ENCODE results near the gene BCAS3. TPM values are rescaled to one million over a fixed set of nuclear protein-coding genes. Genes with fewer than 3 reads are reported as not detected.

BCAS3 gene
- total RNA-seq, 2 experiments from 2014 or later: 6.8 to 7.1 TPM

DNA sequence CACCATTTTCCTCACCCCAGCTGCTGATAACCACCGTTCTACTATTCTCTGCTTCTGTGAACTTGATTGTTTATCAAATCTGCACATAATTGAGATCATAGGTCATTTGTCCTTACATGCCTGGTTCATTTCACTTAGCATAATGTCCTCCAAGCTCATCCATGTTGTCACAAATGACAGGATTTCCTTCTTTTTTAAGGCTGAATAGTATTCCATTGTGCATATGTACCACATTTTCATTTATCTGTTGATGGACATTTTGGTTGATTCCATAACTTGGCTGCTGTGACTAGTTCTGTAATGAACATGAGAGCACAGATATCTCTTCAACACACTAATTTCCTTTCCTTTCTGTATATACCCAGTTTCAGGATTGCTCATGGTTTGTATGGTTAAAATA lies 496.7 kb downstream of the BCAS3 start:
- no peaks in the 10 kb centered on the region for H3K9me3 Mint-ChIP-seq
- ChIA-PET POLR2A (no interaction called here), CTCF (no interaction called here)
- H3K4me1 Mint-ChIP-seq (ENCODE audit: low read depth): no peaks in the 10 kb centered on the region
- H3K36me3 Mint-ChIP-seq: peaks cover 8% of the 10 kb centered on the region
- intact Hi-C loops (cut with micrococcal nuclease): no loop called here
- no peak overlapping the region for H3K27ac Mint-ChIP-seq
- H3K4me3 Mint-ChIP-seq: no peak overlapping the region
- no peaks in the 10 kb centered on the region for H3K27me3 Mint-ChIP-seq
- DNase-seq: no peak

DNA sequence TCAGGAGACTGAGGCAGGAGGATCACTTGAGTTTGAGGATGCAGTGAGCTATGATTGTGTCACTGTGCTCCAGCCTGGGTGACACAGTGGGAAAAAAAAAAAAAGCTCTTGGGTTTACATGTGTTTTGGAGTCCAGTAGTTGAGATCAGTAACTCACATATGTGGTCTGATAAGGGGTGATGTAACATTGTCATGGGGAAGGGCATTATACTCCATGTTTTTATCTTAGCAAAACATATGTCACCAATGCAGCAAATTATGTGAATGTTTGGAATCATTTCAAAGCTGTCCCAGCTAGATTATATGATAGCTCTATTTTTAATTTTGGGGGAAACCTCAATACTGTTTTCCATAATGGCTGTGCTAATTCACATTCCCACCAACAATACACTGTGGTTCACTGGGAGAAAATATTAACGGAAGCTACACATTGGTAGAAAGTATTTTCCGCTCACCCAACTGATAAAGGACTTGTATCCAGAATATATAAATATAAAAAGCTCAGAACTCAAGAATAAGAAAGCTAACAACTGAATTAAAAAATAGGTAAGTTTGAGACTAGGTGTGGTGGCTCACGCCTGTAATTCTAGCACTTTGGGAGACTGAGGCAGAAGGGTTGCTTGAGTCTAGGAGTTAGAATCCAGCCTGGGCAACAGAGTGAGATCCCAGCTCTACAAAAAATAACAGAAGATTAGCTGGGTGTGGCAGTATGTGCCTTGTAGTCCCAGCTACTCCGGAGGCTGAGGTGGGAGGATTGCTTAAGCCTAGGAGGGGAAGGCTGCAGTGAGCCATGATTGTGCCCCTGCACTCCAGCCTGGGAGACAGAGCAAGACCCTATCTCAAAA lies 497.9 kb downstream of the BCAS3 start:
- Mint-ChIP-seq H3K36me3 (peaks cover 8% of the 10 kb centered on the region), H3K4me1 (ENCODE audit: low read depth) (no peaks in the 10 kb centered on the region), H3K27ac (no peak overlapping the region), H3K4me3 (no peak overlapping the region), H3K27me3 (no peaks in the 10 kb centered on the region), H3K9me3 (no peaks in the 10 kb centered on the region)
- no peak for DNase-seq
- ChIA-PET POLR2A (no interaction called here), CTCF (interaction anchor here (0.6 kb wide), 1 partner anchor 654 kb away, joined by 3 read pairs; no protein-coding TSS in a partner anchor)
- intact Hi-C loops (cut with micrococcal nuclease): no loop called here

DNA sequence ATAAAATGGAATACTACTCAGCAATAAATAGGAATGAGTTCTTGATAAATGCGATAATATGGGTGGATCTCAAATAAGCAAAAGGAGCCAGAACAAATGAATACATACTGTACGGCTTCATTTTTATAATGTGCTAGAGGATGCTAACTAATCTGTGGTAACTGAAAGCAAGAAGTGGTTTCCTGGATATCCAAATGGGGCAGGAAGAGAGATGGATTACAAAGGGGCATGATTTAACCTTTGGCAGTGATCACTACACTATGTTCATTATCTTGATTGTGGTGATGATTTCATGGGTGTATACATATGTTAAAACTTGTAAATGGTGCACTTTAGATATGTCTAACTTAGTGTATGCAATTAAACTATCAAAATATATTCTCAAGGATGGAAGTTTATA lies 499.7 kb downstream of the BCAS3 start:
- Mint-ChIP-seq H3K4me1 (ENCODE audit: low read depth) (no peaks in the 10 kb centered on the region), H3K4me3 (no peak overlapping the region), H3K36me3 (no peaks in the 10 kb centered on the region), H3K9me3 (no peaks in the 10 kb centered on the region), H3K27ac (no peak overlapping the region), H3K27me3 (no peaks in the 10 kb centered on the region)
- DNase-seq: no peak
- intact Hi-C loops (cut with micrococcal nuclease): no loop called here
- ChIA-PET POLR2A (no interaction called here), CTCF (no interaction called here)

DNA sequence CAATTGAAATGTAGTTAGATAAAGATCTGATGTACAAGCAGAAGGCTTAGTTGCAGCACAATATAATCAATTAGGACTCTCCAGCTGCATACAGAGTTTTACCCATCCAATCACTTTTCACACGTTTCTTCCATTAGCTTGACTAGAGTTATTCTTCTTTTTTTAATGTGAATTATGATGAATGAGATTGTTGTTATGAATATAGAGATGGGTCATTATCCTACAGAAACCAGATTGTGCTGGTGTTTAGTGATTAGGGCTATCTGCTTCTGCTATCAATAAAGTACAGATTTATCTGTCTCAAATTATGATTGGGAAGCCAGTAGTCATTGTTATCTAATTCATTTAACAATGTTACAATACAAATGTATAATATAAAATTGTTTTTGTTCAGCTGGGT lies 500.6 kb downstream of the BCAS3 start:
- Mint-ChIP-seq H3K9me3 (no peaks in the 10 kb centered on the region), H3K4me1 (ENCODE audit: low read depth) (no peaks in the 10 kb centered on the region), H3K27ac (no peak overlapping the region), H3K27me3 (no peaks in the 10 kb centered on the region), H3K4me3 (no peak overlapping the region), H3K36me3 (no peaks in the 10 kb centered on the region)
- ChIA-PET POLR2A (no interaction called here), CTCF (no interaction called here)
- no peak for DNase-seq
- intact Hi-C loops (cut with micrococcal nuclease): no loop called here

DNA sequence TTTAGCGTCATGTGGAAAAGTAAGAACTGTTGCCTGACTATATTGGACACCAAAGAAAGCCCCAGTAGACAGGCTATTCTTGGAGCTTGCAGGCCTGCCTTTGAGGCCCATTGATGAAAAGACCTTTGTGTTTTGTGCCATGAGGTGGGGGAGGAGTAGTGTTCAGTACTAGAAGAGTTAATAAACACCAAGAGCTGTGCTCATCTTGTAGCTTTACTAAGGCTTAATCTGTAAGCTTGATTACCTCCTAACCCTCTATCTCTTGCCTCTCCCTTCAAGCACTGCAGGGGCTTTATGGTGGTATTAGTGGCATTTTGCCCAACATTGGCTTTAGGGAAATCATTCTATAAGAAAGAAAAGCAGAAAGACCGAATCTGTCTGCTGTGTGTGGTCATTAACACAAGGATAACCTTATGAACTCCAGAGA lies 501.7 kb downstream of the BCAS3 start:
- POLR2A ChIA-PET: no interaction called here
- Mint-ChIP-seq H3K27ac (no peak overlapping the region), H3K9me3 (no peaks in the 10 kb centered on the region), H3K4me3 (no peak overlapping the region), H3K36me3 (no peaks in the 10 kb centered on the region), H3K4me1 (ENCODE audit: low read depth) (no peaks in the 10 kb centered on the region), H3K27me3 (no peaks in the 10 kb centered on the region)
- no peak for DNase-seq
- CTCF ChIA-PET: interaction anchor here (0.6 kb wide), 1 partner anchor 308 kb away, joined by 3 read pairs; no protein-coding TSS in a partner anchor
- intact Hi-C loops (cut with micrococcal nuclease): no loop called here

DNA sequence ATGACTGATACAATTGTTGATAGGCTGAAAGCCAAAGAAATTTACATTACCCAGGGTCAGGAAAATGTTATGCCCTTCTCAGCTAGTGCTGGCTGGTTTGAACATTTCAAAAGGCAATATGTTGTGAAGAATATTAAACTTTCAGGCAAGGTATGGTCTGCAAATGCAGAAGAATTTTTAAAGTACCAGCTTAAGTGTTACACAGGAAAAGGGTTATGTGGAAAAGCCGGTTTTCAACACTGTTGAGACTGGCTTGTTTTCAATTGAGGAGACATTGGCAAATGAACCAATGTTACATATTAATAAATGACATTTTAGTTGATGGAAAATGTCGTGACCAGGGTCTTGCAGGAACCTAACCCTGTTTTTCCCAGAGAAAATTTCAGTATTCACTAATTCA lies 506.1 kb downstream of the BCAS3 start:
- Mint-ChIP-seq H3K4me1 (ENCODE audit: low read depth) (no peaks in the 10 kb centered on the region), H3K27ac (no peak overlapping the region), H3K4me3 (no peak overlapping the region), H3K9me3 (no peaks in the 10 kb centered on the region), H3K36me3 (no peaks in the 10 kb centered on the region), H3K27me3 (no peaks in the 10 kb centered on the region)
- intact Hi-C loops (cut with micrococcal nuclease): no loop called here
- CTCF ChIA-PET: no interaction called here
- DNase-seq: no peak
- POLR2A ChIA-PET: no interaction called here

DNA sequence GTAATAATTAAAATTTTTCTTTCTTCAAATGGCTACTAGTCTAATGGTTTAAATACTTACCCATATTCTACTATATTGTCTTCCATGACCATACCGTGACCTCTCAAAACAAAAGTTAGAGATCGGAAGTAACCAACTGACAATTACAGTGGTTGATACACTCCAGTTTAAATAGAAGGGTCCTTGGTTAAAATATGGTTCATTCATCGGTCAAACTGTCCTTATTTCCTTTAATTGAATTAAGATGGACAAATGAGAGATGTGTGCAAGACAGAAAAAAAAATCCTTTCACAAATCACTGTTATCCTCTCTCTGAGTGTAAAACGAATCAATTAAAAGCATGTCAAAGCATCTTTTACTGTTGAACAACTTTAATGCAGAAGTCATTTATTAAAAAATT lies 507.7 kb downstream of the BCAS3 start:
- H3K9me3 Mint-ChIP-seq: no peaks in the 10 kb centered on the region
- H3K27ac Mint-ChIP-seq: no peak overlapping the region
- intact Hi-C loops (cut with micrococcal nuclease): no loop called here
- POLR2A ChIA-PET: no interaction called here
- no peak overlapping the region for H3K4me3 Mint-ChIP-seq
- no peaks in the 10 kb centered on the region for H3K27me3 Mint-ChIP-seq
- no peaks in the 10 kb centered on the region for H3K36me3 Mint-ChIP-seq
- no peak for DNase-seq
- no peaks in the 10 kb centered on the region for H3K4me1 Mint-ChIP-seq (ENCODE audit: low read depth)
- CTCF ChIA-PET: no interaction called here

DNA sequence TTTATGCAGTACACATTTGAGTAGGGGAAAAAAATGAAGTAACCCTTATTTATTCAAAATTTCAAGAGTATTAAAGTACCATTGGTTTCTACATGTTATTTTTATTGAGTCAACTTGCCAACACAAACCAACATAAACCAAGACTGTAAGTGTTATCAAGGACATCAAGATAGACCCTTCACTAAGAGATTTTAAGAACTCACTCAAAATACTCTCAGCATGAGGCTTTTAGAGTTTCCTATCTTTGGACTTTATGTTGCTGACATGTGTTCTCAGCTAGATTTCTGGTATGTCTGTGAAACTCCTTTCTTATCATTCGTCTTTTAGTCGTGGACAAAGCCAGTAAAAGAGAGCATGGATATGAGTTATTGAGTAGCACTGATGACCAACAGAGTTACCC lies 509.4 kb downstream of the BCAS3 start:
- no peaks in the 10 kb centered on the region for H3K4me1 Mint-ChIP-seq (ENCODE audit: low read depth)
- intact Hi-C loops (cut with micrococcal nuclease): no loop called here
- ChIA-PET POLR2A (interaction anchor here (0.6 kb wide), 2 partner anchors 160 to 1553 kb away, joined by 3 read pairs; no protein-coding TSS in a partner anchor), CTCF (no interaction called here)
- no peak overlapping the region for H3K27ac Mint-ChIP-seq
- H3K4me3 Mint-ChIP-seq: no peak overlapping the region
- H3K36me3 Mint-ChIP-seq: no peaks in the 10 kb centered on the region
- H3K27me3 Mint-ChIP-seq: no peaks in the 10 kb centered on the region
- no peak for DNase-seq
- no peaks in the 10 kb centered on the region for H3K9me3 Mint-ChIP-seq

DNA sequence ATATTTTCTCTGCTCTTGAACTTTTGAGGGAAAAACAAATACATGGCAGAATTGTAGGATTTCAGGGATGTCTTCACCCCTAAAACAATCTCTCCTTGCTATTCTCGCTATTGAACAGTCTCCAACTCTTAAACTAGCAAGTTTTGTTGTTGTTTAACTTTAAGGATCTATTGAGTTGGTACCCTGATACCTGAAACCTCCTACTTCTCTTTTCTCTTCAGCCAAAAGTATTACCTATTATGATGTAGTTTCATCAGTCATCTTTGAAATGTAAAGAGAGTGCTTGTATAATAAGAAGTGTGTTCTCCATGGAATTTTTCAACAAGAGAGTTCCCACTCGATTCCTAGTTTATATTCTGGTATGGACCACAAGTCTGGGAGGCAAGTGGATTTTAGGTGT lies 510.4 kb downstream of the BCAS3 start:
- ChIA-PET CTCF (interaction anchor here (1.5 kb wide), 1 partner anchor 9 kb away, joined by 3 read pairs; no protein-coding TSS in a partner anchor), POLR2A (no interaction called here)
- intact Hi-C loops (cut with micrococcal nuclease): no loop called here

DNA sequence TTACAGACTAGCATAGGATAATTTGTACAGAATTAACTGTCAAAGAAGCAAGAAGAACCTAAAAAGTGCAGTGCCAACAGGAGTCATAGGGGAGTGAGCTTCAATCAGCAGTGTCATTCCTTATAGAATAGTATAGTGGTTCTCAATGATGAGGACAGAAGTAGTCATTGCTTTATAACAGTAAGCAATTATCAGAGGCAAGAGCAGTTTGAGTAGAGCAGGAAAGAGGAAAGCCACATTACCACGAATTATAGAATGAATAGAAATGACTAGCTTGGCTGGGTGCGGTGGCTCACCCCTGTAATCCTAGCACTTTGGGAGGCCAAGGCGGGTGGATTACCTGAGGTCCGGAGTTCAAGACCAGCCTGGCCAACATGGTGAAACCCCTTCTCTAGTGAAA lies 512.3 kb downstream of the BCAS3 start:
- Mint-ChIP-seq H3K4me3 (no peak overlapping the region), H3K36me3 (no peaks in the 10 kb centered on the region), H3K27me3 (no peaks in the 10 kb centered on the region), H3K27ac (no peak overlapping the region), H3K9me3 (no peaks in the 10 kb centered on the region), H3K4me1 (ENCODE audit: low read depth) (no peaks in the 10 kb centered on the region)
- CTCF ChIA-PET: no interaction called here
- intact Hi-C loops (cut with micrococcal nuclease): no loop called here
- POLR2A ChIA-PET: no interaction called here
- DNase-seq: no peak

More for the DNA sequence above, 510.4 kb downstream of the BCAS3 start:
- no peak for DNase-seq
- H3K27ac Mint-ChIP-seq: no peak overlapping the region
- H3K27me3 Mint-ChIP-seq: no peaks in the 10 kb centered on the region
- no peaks in the 10 kb centered on the region for H3K36me3 Mint-ChIP-seq
- H3K4me1 Mint-ChIP-seq (ENCODE audit: low read depth): no peaks in the 10 kb centered on the region
- H3K9me3 Mint-ChIP-seq: no peaks in the 10 kb centered on the region
- no peak overlapping the region for H3K4me3 Mint-ChIP-seq

DNA sequence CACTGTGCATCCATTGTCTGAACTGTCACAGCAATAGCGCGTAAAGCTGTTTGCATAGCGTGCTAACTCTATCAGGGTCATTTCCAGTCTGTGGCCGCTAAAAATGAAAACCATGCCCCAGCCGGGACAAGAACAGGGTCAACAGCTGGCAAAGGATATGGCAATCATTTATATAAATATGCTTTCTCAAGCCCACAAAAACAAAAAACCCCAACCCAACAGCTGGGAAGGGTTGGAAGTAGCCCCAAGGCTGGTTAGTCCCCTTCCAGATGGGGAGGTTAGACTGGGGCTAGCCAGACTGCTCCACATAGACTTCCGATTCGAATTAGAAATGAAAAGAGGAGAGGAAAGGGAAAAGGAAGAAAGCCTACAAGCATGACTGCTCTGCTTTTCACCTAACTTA lies 518.7 kb downstream of the BCAS3 start:
- no peaks in the 10 kb centered on the region for H3K9me3 Mint-ChIP-seq
- H3K36me3 Mint-ChIP-seq: no peaks in the 10 kb centered on the region
- H3K27me3 Mint-ChIP-seq: no peaks in the 10 kb centered on the region
- H3K4me1 Mint-ChIP-seq (ENCODE audit: low read depth): no peaks in the 10 kb centered on the region
- intact Hi-C loops (cut with micrococcal nuclease): no loop called here
- DNase-seq: no peak
- ChIA-PET CTCF (no interaction called here), POLR2A (no interaction called here)
- H3K27ac Mint-ChIP-seq: no peak overlapping the region
- H3K4me3 Mint-ChIP-seq: no peak overlapping the region

DNA sequence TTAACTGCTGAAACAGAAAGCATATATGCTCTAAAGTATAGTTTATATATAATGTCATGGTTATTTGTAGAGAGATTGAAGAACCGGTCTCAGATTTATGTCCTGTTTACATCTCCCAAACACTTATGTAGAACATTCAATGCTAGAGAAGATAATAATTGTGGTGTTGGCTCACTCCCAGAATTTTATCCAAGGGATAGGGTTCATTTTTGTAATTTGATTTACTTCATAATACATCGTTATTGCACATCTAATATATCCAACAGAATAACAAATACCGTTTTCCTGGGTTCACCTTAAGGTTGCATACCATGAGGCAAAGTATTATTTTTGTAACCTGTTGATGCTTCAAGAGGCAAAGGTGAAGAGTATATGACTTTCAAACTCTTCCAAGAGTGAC lies 519.1 kb downstream of the BCAS3 start:
- Mint-ChIP-seq H3K4me1 (ENCODE audit: low read depth) (no peaks in the 10 kb centered on the region), H3K27ac (no peak overlapping the region), H3K27me3 (no peaks in the 10 kb centered on the region), H3K4me3 (no peak overlapping the region), H3K9me3 (no peaks in the 10 kb centered on the region), H3K36me3 (no peaks in the 10 kb centered on the region)
- CTCF ChIA-PET: interaction anchor here (0.9 kb wide), 1 partner anchor 9 kb away, joined by 3 read pairs; no protein-coding TSS in a partner anchor
- DNase-seq: no peak
- intact Hi-C loops (cut with micrococcal nuclease): no loop called here
- POLR2A ChIA-PET: no interaction called here
